NCI-H524 treated with DMSO at 0.1 percent for 48 hours (cell line): ENCODE data around the gene ZNF77.
"Not testable (repeated sequence)": the region's sequence is repeated elsewhere in the genome, so short reads cannot be mapped to it uniquely, and the experiment has no call there.

ENCODE experiments used
- DNase-seq: peaks from one replicate; lab custom pipeline; 2025; lab: John Stamatoyannopoulos, UW

The ZNF77 gene

DNA sequence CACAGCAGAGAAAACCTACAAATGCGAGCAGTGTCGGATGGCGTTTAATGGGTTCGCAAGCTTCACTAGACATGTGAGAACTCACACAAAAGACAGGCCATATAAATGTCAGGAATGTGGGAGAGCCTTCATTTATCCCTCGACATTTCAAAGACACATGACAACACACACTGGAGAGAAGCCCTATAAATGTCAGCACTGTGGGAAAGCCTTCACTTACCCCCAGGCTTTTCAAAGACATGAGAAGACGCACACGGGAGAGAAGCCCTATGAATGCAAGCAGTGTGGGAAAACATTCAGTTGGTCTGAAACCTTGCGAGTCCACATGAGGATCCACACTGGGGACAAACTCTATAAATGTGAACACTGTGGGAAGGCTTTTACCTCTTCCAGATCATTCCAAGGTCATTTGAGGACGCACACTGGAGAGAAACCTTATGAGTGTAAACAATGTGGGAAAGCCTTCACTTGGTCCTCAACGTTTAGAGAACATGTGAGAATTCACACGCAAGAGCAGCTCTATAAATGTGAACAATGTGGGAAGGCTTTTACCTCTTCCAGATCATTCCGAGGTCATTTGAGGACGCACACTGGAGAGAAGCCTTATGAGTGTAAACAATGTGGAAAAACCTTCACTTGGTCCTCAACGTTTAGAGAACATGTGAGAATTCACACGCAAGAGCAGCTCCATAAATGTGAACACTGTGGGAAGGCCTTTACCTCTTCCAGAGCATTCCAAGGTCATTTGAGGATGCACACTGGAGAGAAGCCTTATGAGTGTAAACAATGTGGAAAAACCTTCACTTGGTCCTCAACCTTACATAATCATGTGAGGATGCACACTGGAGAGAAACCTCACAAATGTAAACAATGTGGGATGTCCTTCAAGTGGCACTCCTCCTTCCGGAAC lies 27.2 kb downstream of the ZNF77 start:
- DNase-seq, result no peak

DNA sequence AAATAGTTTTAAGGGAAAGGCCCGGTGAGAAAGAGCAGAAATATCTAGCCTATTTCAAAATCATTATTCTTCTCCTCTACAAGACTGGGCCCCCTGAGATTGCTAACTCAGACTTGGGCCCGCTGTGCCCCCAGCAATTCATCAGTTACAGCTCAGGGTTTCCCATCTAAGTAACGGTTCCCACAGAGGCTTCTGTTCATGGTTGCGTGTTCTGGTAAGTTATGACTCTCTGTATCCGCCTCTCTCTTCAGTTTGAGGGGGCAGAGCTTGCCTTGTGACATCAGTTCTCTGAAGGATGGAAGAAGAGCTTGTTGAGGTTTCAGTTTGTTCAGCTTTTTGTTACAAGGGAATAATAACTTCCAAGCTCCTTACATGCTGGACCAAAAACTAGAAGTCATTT lies 32.5 kb downstream of the ZNF77 start:
- DNase-seq, result no peak

GRCh38 chr19:2906631-2907195 lies 38.1 kb downstream of the ZNF77 start:
- DNase-seq, result no peak

DNA sequence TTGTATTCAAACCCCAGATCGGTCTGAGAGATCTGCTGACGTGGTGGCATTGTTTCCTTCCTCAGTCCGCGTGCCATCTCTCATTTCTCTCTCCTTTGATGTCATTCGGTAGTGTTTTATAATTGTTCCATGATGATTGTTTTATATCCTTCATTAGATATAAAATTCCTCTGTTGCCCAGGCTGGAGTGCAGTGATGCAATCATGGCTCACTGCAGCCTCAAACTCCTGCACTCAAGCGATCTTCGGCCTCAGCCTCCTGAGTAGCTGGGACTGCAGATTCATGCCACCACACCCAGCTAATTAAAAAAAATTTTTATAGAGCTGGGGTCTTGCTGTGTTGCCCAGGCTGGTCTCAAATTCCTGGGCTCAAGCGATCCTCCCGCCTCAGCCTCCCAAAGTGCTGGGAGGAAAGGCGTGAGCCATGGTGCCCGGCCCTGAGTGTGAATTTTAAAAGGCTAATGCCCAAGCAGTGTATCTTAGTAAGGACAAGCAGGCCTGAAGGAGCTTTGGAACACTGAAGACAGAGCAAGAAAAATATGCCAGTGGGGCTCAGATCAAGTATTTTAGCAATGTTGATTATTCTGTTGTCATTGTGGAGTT lies 38.8 kb downstream of the ZNF77 start:
- DNase-seq, result no peak

DNA sequence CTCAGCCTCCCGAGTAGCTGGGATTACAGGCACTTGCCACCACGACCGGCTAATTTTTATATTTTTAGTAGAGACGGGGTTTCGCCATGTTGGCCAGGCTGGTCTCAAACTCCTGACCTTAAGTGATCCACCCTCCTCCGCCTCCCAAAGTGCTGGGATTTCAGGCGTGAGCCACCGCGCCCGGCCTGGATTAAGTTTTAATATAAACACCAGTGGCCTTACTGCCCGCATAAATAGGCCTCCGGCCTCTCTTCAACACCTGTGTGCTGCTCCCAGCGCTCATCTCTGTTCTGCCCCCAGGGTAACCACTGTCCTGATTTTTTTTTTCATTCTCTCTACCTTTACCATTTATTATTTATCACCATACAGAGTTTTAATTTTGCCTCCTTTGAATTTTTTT lies 41.4 kb downstream of the ZNF77 start:
- DNase-seq, result not testable (repeated sequence)

GRCh38 chr19:2902590-2903218 lies 42.1 kb downstream of the ZNF77 start:
- no peak for DNase-seq

DNA sequence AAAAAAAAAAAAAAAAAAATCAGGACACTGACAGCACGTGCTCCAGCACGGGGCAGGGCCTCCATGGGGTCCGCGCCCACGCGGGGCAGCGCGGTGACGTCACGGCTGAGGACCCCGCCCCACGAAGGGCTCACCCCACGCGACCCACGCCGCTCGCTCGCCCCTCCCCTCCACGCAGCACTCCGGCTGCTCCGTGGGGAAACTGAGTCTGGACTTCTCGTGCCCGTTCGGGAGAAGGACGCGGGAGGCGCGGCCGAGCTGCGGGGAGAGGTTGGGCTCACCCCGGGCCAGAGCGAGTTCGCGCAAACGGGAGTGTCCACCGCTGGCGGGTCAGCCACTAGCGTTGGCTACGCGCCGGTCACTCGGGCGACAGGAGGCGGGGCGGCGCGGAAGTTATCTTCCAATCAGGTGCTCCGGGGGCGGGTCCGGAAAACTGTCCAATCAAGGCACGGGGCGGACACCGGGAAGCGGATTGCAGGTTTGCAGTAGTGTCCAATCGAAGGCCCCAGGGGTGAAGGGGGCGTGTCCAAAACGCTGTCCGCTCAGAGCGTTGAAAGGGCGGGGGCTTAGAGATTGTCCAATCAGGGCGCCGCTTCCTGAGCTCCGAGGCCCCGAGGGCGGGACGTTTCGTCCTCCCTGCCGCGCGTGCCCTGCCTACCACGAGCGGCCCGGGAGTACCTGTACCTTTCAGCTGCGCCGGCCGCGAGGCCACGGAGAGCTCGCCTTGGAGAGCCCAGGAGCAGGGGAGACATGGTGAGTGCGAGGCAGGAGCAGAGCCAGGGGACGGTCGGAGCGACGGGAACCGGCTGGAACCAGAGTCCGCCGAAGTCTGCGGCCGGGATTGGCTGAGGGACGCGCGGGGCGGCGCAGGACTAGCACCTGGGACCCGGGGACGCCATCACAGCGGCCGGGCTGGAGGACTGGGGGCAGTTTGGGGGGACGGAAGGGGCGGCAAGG lies 44.2 kb downstream of the ZNF77 start, which contains the start of gene ZNF57:
TSS of gene ZNF57 (plus strand) at position 633 of the 957 bp plus-strand sequence. CDS start at position 751, 118 bp downstream.
- peak; percentile 93 for DNase-seq

- no peak for DNase-seq
Measured at GRCh38 chr19:2896694-2897093, 48.1 kb downstream of the ZNF77 start.

- DNase-seq, result not testable (repeated sequence)
Measured at GRCh38 chr19:2890531-2890930, 54.2 kb downstream of the ZNF77 start.

- DNase-seq, result no peak
Measured at GRCh38 chr19:2888731-2889224, 56.0 kb downstream of the ZNF77 start.

GRCh38 chr19:2887391-2887914 lies 57.3 kb downstream of the ZNF77 start:
- peak; percentile 62 for DNase-seq

DNA sequence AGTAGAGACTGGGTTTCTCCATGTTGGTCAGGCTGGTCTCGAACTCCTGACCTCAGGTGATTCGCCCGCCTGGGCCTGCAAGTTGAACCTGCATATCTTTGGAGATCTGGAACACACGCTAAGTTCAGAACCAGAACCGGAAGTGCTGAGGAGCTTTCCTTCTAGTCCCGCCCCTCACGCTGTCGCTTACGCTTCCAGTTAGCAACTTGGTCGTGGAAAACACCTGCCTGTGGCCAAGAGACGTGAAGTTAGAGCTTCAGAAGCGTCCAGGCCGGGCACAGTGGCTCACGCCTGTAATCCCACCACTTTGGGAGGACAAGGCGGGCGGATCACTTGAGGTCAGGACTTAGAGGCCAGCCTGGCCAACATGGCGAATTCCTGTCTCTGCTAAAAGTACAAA lies 59.0 kb downstream of the ZNF77 start:
- no peak for DNase-seq

- DNase-seq, result no peak
Measured at GRCh38 chr19:2883686-2884439, 60.9 kb downstream of the ZNF77 start.
